ENCODE results near the gene IL5RA. TPM values are rescaled to one million over a fixed set of nuclear protein-coding genes. Genes with fewer than 3 reads are reported as not detected.
A peak's percentile ranks its signal among the peaks of the same experiment; 100 is the strongest.

The IL5RA gene
- not detected in 2 replicates for total RNA-seq

GRCh38 chr3:3110299-3110630 lies at the start of gene IL5RA:
IL5RA (minus strand) TSS chr3:3110374; CDS start chr3:3104984, 5,390 bp downstream.
- peak; percentile 72 for DNase-seq (ENCODE audit: low read depth)

- DNase-seq (ENCODE audit: low read depth) = no peak
These were observed 47.3 kb upstream of the IL5RA start for GRCh38 chr3:3157484-3157883.

GRCh38 chr3:3154879-3155610 lies 44.9 kb upstream of the IL5RA start:
- no peak for DNase-seq (ENCODE audit: low read depth)

- no peak for DNase-seq (ENCODE audit: low read depth)
These were observed 41.3 kb upstream of the IL5RA start for GRCh38 chr3:3151513-3151912.

- DNase-seq (ENCODE audit: low read depth) = no peak
These were observed 39.4 kb upstream of the IL5RA start for GRCh38 chr3:3149560-3149959.

GRCh38 chr3:3145831-3146230 lies 35.7 kb upstream of the IL5RA start:
- DNase-seq (ENCODE audit: low read depth) = no peak

- no peak for DNase-seq (ENCODE audit: low read depth)
These were observed 31.8 kb upstream of the IL5RA start for GRCh38 chr3:3141939-3142338.

GRCh38 chr3:3137526-3137925 lies 27.4 kb upstream of the IL5RA start:
- no peak for DNase-seq (ENCODE audit: low read depth)

GRCh38 chr3:3134750-3135448 lies 24.7 kb upstream of the IL5RA start:
- no peak for DNase-seq (ENCODE audit: low read depth)

- no peak for DNase-seq (ENCODE audit: low read depth)
These were observed 23.3 kb upstream of the IL5RA start for GRCh38 chr3:3133500-3133899.

GRCh38 chr3:3129579-3129978 lies 19.4 kb upstream of the IL5RA start:
- DNase-seq (ENCODE audit: low read depth) = no peak

- DNase-seq (ENCODE audit: low read depth) = no peak
These were observed 17.3 kb upstream of the IL5RA start for GRCh38 chr3:3127432-3128010.

GRCh38 chr3:3126477-3127431 lies 16.6 kb upstream of the IL5RA start, which contains the start of gene TRNT1:
TRNT1 (plus strand) TSS chr3:3126940; CDS start chr3:3129041, 2,101 bp downstream.
- DNase-seq (ENCODE audit: low read depth) = peak; percentile 78

- no peak for DNase-seq (ENCODE audit: low read depth)
These were observed 15.8 kb upstream of the IL5RA start for GRCh38 chr3:3125977-3126376.

GRCh38 chr3:3119393-3119851 lies 9.2 kb upstream of the IL5RA start:
- no peak for DNase-seq (ENCODE audit: low read depth)

- no peak for DNase-seq (ENCODE audit: low read depth)
These were observed 7.5 kb upstream of the IL5RA start for GRCh38 chr3:3117651-3118050.

GRCh38 chr3:3113042-3113709 lies 3.0 kb upstream of the IL5RA start:
- DNase-seq (ENCODE audit: low read depth) = no peak

GRCh38 chr3:3110749-3111361 lies 681 bp upstream of the IL5RA start:
- no peak for DNase-seq (ENCODE audit: low read depth)

- peak; percentile 31 for DNase-seq (ENCODE audit: low read depth)
These were observed 521 bp downstream of the IL5RA start for GRCh38 chr3:3109407-3110298.

- no peak for DNase-seq (ENCODE audit: low read depth)
These were observed 2.3 kb downstream of the IL5RA start for GRCh38 chr3:3107858-3108257.

Data from renal cortical epithelial cell (primary cell).